DND-41 (cell line): ENCODE results near the gene GRM4.

Experiments used
- ATAC-seq: fragments of 200-7000 bp; cut with Tn5 transposase; 3 replicates; pipeline ENCODE4 v1.9.1; 2021; ENCODE audit warnings: low read depth; ENCODE audit not compliant: insufficient read depth
- DNase-seq: peaks from one replicate; pipeline ENCODE4 v3.0.0-alpha.2; 2020
- H2AFZ ChIP-seq: 2 replicates; pipeline ENCODE4 v1.6.0; 2012; ENCODE audit warnings: low read depth, low read length
- H3K27ac ChIP-seq: 2 replicates; pipeline ENCODE4 v1.5.1; 2012; ENCODE audit warnings: low read length, inconsistent platforms
- H3K27me3 ChIP-seq: fragments of 200-600 bp; sonication (generic); 2 replicates; pipeline ENCODE4 v1.6.0; 2012; ENCODE audit warnings: low read length, mild to moderate bottlenecking, inconsistent platforms; ENCODE audit not compliant: insufficient read depth, poor library complexity
- H3K36me3 ChIP-seq: 2 replicates; pipeline ENCODE4 v1.5.1; 2012; ENCODE audit warnings: low read length, inconsistent platforms; ENCODE audit not compliant: insufficient read depth
- H3K4me1 ChIP-seq: 2 replicates; pipeline ENCODE4 v1.5.1; 2012; ENCODE audit warnings: mild to moderate bottlenecking, low read length; ENCODE audit not compliant: insufficient read depth
- H3K4me2 ChIP-seq: 2 replicates; pipeline ENCODE4 v1.6.0; 2012; ENCODE audit warnings: mild to moderate bottlenecking, moderate library complexity, low read length, inconsistent platforms; ENCODE audit not compliant: insufficient read depth
- H3K4me3 ChIP-seq, 2 experiments: fragments of 200-600 bp in 1 of 2; shearing (Covaris generic) in 1 of 2; 2 replicates each; pipeline ENCODE4 v1.5.1; 2012 to 2016; ENCODE audit warnings: inconsistent platforms in 2 of 2, low read length in 2 of 2, mild to moderate bottlenecking in 2 of 2, low read depth in 1 of 2, moderate library complexity in 1 of 2
- H3K79me2 ChIP-seq: 2 replicates; pipeline ENCODE4 v1.6.0; 2012; ENCODE audit warnings: low read length, inconsistent platforms; ENCODE audit not compliant: insufficient read depth
- H3K9ac ChIP-seq: 2 replicates; pipeline ENCODE4 v1.6.0; 2012; ENCODE audit warnings: low read depth, mild to moderate bottlenecking, inconsistent platforms, low read length, moderate library complexity
- H3K9me3 ChIP-seq: 2 replicates; pipeline ENCODE4 v1.5.1; 2012; ENCODE audit warnings: low read length, moderate library complexity, mild to moderate bottlenecking, inconsistent platforms; ENCODE audit not compliant: insufficient read depth, severe bottlenecking
- H4K20me1 ChIP-seq: 2 replicates; pipeline ENCODE4 v1.6.0; 2012; ENCODE audit warnings: low read length; ENCODE audit not compliant: insufficient read depth
- EZH2 ChIP-seq: IDR thresholded peaks from 3 replicates; pipeline ENCODE4 v1.6.1; 2012; ENCODE audit warnings: borderline replicate concordance, low read depth, mild to moderate bottlenecking, moderate library complexity, low read length, inconsistent platforms; ENCODE audit not compliant: severe bottlenecking
- TF ChIP-seq, protein P1 (sequence below): IDR thresholded peaks from 2 replicates; pipeline ENCODE4 v1.5.1; 2012; ENCODE audit warnings: borderline replicate concordance, low read length, moderate library complexity, mild to moderate bottlenecking; ENCODE audit not compliant: poor library complexity, severe bottlenecking; ENCODE audit errors: extremely low read depth

Gene GRM4

DNA sequence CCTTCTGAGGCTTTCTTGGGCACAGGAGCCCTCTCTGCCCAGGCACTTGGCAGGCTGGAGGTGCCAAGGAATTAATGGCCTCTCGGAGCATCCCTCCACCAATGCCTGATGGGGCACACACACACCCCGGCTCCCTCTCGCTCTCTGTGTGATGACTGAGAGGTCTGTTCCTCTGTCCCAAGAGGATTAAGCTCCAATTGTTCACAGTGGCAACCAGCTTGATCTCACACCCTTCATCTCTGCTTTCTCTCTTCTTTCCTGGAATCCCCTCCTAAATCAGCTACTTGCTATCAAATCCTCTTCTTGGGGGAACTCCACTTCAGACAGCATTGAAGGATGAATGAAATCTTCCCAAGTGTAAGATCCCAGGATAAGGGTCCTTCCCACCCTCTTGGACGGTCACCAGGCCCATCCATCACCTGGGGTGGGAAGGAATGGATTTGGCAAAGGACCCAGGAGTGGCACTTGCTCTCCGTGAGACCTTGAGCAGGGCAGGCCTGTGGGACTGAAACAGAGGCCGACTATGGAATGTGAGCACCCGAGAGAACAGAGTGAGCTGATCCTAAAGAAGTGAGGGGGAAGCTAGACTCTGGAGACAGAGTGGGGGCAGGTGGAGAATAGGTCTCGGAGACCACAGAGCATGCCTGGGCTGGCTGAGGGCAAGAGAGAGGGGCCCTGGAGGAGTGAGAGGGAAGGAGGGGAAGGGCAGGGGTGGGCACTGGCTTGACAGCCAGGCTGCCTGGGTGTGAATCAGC, 93.6 kb downstream of the GRM4 start:
- DNase-seq, result no peak
- no peaks in the 10 kb centered on the region for H3K27me3 ChIP-seq
- peaks cover 4% of the 10 kb centered on the region; the same call in 1 of the 2 replicates for H4K20me1 ChIP-seq
- ATAC-seq, result no peak
- H3K4me3 ChIP-seq, result no peak overlapping the region
- no peak for TF ChIP-seq EZH2
- TF ChIP-seq, protein P1, sequence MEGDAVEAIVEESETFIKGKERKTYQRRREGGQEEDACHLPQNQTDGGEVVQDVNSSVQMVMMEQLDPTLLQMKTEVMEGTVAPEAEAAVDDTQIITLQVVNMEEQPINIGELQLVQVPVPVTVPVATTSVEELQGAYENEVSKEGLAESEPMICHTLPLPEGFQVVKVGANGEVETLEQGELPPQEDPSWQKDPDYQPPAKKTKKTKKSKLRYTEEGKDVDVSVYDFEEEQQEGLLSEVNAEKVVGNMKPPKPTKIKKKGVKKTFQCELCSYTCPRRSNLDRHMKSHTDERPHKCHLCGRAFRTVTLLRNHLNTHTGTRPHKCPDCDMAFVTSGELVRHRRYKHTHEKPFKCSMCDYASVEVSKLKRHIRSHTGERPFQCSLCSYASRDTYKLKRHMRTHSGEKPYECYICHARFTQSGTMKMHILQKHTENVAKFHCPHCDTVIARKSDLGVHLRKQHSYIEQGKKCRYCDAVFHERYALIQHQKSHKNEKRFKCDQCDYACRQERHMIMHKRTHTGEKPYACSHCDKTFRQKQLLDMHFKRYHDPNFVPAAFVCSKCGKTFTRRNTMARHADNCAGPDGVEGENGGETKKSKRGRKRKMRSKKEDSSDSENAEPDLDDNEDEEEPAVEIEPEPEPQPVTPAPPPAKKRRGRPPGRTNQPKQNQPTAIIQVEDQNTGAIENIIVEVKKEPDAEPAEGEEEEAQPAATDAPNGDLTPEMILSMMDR, result no peak
- H3K4me2 ChIP-seq, result no peak overlapping the region
- no peaks in the 10 kb centered on the region for H3K4me1 ChIP-seq
- no peaks in the 10 kb centered on the region for H3K36me3 ChIP-seq
- no peak overlapping the region for H2AFZ ChIP-seq
- no peaks in the 10 kb centered on the region for H3K79me2 ChIP-seq
- H3K9ac ChIP-seq, result no peak overlapping the region
- H3K9me3 ChIP-seq, result no peaks in the 10 kb centered on the region
- H3K27ac ChIP-seq, result no peak overlapping the region

DNA sequence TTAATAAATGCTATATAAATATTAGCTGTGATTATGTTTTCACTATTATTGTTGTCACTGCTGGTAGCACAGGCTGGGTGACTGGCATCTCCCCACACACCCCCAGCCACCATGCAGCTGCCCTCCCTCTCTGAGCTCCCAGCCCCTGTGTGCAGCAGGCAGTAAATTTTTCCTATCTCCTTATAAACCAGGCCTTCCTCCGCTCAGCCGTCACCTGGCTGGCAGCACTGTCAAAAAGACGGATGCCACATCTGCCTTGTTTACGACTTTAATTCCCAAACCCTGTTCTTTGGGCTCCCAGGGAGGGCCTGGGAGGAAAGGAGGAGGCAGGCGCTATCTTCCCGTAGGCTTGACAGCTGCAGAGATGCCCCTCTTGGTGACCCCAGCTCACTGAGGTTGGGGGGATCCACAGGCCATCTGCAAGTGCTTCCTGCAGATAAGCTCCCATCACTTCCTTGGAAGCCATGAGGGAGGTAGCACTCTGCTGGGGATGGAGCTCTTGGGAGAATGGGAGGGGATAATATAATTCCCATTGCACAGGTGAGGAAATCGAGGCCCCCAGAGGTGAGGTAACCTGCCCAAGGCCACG, 94.5 kb downstream of the GRM4 start:
- H3K4me3 ChIP-seq, result no peak overlapping the region
- ATAC-seq, result no peak
- no peaks in the 10 kb centered on the region for H3K4me1 ChIP-seq
- DNase-seq, result no peak
- H2AFZ ChIP-seq, result no peak overlapping the region
- peaks cover 4% of the 10 kb centered on the region; the same call in 1 of the 2 replicates for H4K20me1 ChIP-seq
- H3K36me3 ChIP-seq, result no peaks in the 10 kb centered on the region
- no peak overlapping the region for H3K4me2 ChIP-seq
- H3K9me3 ChIP-seq, result no peaks in the 10 kb centered on the region
- TF ChIP-seq, protein P1, result no peak
- no peak for TF ChIP-seq EZH2
- no peak overlapping the region for H3K9ac ChIP-seq
- H3K79me2 ChIP-seq, result no peaks in the 10 kb centered on the region
- H3K27me3 ChIP-seq, result no peaks in the 10 kb centered on the region
- no peak overlapping the region for H3K27ac ChIP-seq

DNA sequence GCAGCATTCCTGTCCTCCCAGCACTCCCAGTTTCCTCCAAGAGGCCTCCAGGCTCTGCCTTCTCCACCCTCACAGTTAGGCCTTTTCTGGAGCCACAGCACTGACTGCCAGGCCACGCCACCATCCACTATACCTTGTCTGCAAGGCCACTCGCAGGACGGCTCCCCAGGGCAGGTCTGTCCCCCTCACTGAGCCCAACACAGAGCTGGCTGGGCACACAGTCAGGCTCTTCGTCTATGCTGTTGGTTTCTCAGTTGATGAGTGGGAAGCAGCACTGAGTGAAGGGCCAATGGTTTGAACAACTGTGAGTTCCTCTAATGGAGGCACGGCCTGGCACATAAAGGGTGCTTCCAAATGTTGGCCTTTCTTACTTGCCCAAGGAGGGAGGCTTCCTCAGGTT, 95.2 kb downstream of the GRM4 start:
- Histone ChIP-seq H3K4me1 (no peaks in the 10 kb centered on the region), H3K4me3 (no peak overlapping the region), H4K20me1 (peaks cover 4% of the 10 kb centered on the region; the same call in 1 of the 2 replicates), H3K27ac (no peak overlapping the region), H2AFZ (no peak overlapping the region), H3K79me2 (no peaks in the 10 kb centered on the region), H3K9me3 (no peaks in the 10 kb centered on the region), H3K4me2 (no peak overlapping the region), H3K36me3 (no peaks in the 10 kb centered on the region), H3K27me3 (no peaks in the 10 kb centered on the region), H3K9ac (no peak overlapping the region)
- no peak for DNase-seq
- no peak for ATAC-seq
- no peak for TF ChIP-seq EZH2
- TF ChIP-seq, protein P1, result no peak
